ENCODE results near the gene SREBF1.

Gene SREBF1

GRCh38 chr17:17792037-17792550, 44.7 kb downstream of the SREBF1 start:
- DNase-seq, result no peak

- DNase-seq, result peak; percentile 56
Observed at GRCh38 chr17:17790637-17791464, 45.9 kb downstream of the SREBF1 start.

DNA sequence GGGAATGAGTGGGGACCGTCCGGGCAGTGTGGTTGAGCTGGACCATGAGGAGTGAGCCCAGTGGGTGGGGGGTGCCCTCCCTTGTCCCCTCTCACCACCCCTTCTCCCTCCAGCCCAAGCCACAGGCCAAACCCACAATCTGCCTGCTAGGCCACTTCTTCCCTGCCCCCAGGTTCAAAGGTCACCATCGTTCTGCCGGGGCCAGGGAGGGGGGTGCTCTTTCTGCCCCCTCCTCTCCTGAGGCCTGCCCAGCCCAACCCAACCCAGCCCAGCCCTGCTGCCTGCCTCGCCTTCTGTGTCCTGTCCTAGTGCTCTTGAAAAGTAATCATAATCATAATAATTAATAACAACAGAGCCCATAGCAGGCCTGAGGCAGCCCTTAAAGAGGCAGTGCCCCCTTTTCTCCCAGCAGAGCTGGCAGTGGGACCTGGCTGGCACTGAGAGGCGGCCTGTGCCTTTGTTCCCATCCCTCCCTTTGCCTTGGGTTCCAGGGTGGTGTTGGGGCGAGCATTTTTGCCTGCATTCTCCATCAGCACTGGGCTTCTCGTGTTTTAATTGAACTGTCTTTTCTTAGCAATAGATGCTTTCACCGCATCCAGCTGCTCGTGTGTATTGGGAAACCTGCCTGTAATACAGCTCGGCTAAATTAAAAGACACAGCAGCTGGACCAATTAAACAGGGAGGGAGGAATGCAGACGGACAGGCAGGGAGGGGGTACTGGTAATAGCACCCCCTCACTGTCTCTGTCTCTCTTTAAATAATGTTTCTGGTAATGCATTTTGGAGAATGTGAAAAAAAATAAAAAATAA, 46.8 kb downstream of the SREBF1 start:
- no peak for DNase-seq

DNA sequence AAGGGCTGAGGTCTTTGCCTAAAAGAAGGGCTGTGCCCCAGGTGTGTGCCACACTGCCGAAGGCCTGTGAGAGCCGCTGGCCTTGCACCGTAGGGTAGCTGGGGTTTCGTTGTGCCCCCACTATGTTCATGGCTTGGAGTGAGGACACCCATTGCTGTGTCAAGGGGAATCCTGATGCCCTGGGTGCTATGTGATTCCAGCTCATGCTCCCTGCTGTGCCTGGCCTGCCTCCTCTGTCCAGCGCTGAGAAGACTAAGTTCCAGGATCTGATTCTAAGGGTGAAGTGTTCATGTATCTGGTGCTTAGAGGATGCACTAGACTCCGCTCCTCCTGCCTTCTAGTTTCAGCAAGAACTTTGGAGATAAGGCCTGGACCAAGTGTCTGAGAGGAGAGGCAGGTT, 47.4 kb downstream of the SREBF1 start:
- no peak for DNase-seq

DNA sequence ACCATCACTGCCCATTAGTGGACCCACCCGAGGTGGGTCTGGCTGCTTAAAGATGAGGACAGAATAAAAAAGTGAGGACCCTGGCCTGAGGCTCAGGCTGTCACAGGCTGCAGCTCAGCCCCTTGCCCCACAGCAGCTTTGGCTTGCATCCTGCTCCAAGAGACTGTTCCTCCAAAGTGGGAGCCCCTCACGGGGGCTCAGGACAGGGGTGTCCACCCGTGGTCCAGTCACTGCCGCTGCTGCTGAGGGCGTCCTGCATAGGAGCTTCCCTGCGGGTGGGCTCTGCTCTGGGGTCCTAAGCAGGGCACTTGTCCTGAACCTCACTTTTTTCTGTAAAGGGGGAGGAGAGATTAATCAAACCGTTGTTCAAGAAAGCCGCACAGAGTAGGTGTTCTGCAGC, 47.8 kb downstream of the SREBF1 start:
- DNase-seq, result no peak

GRCh38 chr17:17787568-17787967, 49.2 kb downstream of the SREBF1 start:
- no peak for DNase-seq

DNA sequence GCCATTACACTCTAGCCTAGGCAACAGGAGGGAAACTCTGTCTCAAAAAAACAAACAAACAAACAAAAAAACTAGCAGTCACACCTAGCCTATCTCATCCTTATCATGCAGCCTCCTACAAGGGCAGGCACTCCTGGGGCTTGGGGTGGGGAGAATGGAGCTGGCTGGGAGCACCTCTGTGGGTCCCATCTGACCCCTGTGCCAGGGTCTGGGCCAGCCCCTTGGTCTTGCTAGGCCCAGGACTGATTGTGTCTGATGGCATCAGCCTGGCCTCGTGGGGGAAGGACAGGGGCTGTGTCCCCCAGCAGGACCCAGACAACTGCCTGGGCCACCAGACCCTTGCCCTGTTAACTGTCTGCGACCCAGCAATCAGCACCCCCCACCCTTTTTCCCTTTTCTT, 49.8 kb downstream of the SREBF1 start:
- DNase-seq, result no peak

- no peak for DNase-seq
Observed at GRCh38 chr17:17785407-17785806, 51.4 kb downstream of the SREBF1 start.

DNA sequence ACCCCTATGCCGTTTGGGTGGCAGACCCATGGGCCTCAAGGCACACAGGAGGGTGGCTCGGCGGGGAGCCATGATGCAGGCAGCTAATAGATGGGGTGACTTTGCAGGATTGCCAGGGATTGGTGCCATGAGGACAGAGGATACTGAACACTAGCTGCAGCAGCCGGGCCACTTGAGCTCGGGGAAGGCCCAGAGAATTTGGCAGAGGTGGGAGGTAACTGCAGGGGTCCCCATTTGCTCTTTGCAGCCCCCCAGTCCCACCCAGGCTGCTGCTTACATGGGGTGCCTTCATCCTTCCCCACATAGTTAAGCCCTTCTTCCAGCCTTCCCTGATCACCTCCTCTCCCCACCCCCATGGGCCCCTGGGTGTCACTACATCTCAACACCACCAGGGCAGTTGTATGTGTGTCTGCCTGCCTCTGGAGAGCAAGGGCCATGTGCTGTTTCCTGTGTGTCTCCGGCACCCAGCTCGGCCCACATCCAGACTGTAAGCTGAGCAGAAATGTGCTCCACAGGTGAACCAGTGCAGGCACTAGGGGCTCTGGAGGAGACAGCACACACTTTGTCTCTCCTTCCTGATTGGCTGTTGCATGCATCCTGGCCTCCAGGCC, 52.0 kb downstream of the SREBF1 start:
- DNase-seq, result peak; percentile 43

- peak; percentile 62 for DNase-seq
Observed at GRCh38 chr17:17783825-17784656, 52.7 kb downstream of the SREBF1 start.

DNA sequence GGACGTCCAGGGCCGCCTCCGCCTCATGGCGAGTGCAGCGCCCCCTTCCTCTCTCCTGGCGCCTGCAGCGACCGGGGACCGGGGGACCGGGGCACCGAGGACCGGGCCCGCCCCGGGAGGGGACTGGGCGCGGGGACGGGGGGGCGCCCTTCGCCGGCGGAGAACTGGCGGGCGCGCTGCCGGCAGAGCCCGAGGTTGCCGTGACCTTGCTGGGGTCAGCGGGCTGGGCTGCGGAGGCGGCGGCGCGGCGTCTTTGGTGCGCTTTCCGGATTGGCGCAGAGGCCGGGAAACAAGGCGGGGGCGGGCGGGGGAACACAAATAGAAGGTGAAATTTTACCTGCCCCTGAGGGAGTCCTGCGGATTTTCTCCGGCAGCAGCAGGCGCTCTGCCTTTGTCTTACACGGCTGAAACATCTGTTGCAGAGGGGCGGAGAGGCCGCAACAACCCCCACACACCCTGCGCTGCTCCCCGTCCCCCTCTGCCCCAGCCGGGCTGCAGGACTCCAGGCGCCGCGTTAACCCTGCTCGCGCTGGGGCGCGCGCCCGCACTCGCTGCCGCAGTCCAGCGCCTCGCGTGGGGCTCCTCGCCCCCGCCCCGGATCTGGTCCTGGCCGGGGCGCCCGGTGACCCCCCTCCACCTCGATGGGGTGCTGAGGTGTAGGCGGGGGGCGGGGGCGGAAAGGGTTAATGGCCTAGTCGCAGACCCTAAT, 53.5 kb downstream of the SREBF1 start:
- DNase-seq, result peak; percentile 66

- no peak for DNase-seq
Observed at GRCh38 chr17:17782523-17783115, 54.2 kb downstream of the SREBF1 start.

GRCh38 chr17:17781591-17782496, 54.9 kb downstream of the SREBF1 start:
- DNase-seq, result peak; percentile 47

GRCh38 chr17:17780922-17781590, 55.7 kb downstream of the SREBF1 start:
- no peak for DNase-seq

- DNase-seq, result no peak
Observed at GRCh38 chr17:17779015-17779611, 57.7 kb downstream of the SREBF1 start.

DNA sequence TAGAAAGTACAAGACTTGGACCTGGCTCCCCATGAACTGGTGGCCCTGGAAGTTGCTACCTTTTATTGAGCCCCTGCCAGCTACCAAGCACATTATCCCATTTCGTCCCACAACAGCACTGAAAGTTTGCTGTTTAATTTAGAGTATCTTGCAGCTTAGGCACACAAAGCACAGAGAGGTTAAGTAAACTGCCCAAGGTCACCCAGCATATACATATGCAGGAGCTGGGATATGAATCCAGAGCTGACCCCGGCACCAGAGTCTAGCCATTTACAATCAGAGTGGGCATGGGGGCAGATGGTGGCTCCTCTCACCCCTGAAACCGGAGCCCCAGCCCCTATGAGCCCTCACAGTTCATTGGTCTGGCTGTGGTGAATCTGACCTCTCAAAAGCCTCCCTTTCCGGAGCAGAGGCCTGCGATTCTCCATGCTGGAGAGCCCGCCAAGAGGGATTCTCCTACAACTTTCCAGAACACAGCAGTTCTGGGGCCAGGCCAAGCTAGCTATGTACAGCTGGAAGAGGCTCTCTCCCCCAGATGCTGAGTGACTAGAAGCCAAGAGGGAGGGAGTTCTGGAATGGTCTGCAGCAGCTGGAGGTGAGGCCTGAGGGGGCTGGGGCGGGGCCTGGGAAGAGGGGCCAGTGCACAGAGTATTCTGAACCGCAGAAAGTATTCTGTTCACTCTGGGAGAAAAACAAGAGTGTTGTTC, 58.3 kb downstream of the SREBF1 start:
- DNase-seq, result no peak

DNA sequence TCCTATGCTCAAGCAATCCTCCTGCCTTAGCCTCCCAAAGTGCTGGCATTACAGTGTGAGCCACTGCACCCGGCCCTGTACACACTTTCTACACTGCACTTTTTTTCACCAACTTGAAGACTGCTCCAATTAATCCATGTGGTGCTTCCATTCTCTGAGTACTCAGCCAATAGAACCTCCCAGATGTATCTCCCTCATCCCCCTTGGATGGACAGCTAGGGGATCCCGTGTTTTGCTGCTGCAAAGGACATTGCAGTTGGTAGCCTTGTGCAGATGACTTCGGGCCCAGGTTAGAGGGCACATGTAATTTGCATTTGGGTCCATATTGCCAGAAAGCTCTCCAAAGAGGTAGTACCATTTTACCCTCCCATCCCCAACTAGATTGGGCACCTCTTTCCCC, 59.9 kb downstream of the SREBF1 start:
- DNase-seq, result no peak

GRCh38 chr17:17774009-17774881, 62.5 kb downstream of the SREBF1 start:
- no peak for DNase-seq

Measured in NCI-H524 treated with DMSO at 0.1 percent for 48 hours (cell line).